GM18858 (cell line): ENCODE results near the gene PRKD1.
"Not testable (repeated sequence)": the region's sequence is repeated elsewhere in the genome, so short reads cannot be mapped to it uniquely, and the experiment has no call there.

Experiments used
- ATAC-seq: cut with Tn5 transposase; IDR thresholded peaks from one replicate; pipeline ENCODE4 v1.9.1; 2021; ENCODE audit not compliant: unreplicated experiment

Gene PRKD1

DNA sequence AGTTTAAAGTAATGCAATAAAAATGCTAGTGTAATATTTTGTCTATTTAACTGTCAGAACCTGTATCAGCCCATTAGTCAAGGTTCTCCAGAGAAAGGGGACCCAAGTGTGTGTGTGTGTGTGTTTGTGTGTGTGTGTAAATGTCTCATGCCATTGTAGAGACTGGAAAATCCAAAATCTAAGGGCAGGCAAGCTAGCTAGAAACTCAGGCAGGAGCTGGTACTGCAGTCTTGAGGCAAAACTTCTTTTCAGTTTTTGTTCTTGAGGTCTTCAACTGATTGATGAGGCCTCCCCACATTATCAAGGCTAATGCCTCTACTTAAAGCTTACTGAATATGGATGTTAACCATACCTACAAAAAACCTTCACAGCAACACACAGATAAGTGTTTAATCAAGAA is 126.7 kb downstream of the PRKD1 start:
- no peak for ATAC-seq

DNA sequence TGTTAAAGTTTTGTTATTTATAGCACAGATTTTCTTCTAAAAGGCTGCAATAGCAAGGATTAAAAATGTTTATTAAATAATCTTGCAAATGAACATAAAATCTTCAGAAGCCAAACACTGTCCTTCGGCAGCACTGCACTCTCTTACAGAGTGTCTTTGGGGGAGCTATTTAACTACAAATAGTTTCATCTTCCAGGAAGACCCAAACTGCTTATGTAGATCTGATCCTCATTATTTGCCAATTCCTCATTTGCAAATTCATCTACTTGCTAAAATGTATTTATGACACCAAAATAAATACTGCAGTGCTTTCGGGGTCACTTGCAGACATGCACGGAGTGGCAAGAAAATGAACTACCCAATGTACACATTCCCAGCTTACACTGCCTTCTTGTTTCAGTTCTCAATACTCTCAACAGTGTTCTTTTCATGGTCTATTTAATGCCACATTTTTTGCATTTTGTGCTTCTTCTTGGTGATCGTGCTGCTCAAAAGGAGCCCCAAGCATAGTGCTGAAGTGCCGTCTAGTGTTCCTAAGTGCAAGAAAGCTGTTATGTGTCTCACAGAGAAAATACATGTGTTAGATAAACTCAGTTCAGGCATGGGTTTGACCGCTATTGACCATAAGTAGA is 128.1 kb downstream of the PRKD1 start:
- ATAC-seq = peak; percentile 89

DNA sequence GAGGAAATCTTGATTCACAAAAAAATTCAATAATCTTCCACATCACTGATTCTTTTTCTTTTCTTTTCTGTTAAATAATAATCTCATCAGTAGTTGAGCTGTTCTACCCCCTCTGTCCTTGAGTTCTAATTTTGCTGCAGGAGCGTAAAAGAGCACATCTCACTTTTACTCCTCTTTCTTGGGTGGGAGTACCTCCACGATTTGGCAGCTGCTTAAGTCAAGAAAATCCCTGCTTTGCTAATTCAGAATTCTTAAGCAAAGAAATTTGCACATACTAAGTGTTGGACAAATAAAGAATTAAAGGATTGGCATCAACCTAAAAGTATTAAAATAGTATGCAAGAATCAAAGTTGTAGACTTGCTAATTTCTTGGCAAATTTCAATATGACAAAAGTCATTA is 128.8 kb downstream of the PRKD1 start:
- no peak for ATAC-seq

DNA sequence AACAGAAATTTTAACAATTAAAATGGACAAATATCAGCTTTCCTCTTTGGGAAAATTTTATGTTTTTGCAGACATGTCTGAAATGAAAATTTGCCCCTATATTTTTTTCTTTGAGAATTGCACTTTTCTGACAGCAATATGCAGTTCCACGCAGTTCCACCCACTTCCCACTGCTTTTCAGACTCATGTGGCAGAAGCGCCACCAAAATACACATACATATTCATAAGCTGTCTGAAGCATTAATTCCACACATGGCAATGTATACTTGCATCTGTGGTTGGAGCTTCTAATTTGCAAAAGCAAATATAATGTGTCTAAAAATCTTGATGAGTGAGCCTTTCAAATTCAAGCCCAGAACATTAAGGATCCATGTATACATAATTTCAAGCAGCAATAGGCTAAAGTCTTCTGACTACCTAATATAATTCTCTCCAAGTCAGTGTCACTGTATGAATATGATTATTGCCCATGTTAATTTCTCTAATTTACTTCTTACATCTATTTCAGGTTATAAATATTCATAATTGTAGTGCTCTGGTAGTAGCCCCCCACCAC is 129.5 kb downstream of the PRKD1 start:
- no peak for ATAC-seq

DNA sequence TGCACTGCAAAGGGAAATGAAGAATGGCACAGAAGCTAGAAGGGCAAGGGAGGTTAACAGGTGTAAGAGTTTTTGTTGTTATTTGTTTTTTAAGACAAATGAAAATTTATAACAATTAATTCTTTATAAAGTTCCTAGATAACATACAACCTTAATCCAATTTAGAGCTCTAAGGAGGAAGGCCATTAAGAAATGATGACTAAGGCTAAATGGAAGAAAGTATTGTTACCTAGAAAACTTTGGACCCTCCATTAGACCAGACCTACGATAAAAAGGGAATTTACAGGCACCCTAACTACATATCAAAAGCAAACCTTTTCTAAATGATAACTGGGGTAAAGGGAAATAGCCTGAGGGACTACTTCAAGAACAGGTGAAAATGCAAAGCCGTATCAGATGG is 130.8 kb downstream of the PRKD1 start:
- ATAC-seq = no peak

DNA sequence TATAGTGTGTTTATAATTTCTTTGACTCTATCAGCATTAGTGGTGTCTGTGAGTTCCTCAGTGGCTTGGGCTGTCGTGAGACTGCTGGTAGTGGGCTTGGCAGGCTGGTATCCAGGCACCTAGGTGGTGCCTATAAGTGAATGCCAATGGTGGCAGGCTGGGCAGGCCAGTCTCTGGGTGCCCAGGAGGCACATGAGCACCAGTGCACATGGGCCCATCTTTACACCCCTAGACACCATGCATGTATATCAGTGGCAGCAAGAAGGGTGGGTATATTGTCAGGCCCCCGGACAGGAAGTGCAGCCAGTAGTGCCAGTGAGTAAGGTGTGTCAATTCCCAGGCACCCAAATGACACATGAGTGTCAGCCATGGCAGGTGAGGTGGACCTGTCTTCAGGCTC is 138.2 kb downstream of the PRKD1 start:
- no peak for ATAC-seq

DNA sequence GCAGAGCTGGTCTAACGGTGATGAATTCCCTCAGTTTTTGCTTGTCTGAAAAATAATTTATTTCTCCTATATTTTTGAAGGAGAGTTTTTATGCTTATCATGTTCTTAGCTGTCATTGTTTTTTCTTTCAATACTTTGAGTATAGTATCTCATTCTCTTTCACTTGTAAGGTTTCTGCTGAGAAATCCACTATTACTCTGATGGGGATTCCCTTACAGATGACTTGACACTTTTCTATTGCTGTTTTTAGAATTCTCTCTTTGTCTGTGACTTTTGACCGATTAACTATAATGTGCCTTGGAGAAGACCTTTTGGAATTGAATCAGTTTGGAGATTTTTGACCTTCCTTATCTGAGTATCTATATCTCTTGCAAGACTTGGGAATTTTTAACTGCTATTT is 139.6 kb downstream of the PRKD1 start:
- ATAC-seq = no peak

DNA sequence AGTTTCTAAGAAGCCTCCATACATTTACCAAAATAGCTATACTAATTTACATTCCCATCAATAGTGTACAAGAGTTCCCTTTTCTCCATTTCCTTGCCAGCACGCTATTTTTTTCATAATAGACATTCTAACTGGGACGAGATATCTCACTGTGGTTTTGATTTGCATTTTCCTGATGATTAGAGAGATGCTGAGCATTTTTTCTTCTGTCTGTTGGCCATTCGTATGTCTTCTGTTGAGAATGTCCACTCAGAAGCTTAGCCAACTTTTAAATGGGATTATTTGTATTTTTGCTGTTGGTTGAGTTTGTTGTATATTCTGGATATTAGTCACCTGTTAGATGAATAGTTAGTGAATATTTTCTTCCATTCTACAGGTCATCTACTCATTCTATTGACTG is 144.1 kb downstream of the PRKD1 start:
- ATAC-seq = no peak

DNA sequence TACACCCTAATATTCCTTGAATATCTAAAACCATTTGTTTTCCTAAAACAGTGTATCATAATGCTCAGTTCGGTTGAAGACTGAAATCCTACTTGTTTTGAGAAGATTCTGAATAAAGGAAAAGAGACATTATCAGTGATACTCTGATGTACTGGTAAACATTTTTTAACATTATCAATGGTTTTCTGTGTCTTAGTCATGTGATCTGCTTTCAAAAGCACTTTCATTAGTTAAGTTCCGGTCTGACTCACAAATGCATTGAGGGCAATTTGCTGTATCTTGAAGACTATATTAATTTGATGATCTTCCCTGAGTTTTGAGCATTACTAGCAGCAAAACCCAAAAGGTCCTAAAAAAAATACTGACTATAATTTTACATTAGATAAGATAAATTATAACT is 145.6 kb downstream of the PRKD1 start:
- ATAC-seq = no peak

DNA sequence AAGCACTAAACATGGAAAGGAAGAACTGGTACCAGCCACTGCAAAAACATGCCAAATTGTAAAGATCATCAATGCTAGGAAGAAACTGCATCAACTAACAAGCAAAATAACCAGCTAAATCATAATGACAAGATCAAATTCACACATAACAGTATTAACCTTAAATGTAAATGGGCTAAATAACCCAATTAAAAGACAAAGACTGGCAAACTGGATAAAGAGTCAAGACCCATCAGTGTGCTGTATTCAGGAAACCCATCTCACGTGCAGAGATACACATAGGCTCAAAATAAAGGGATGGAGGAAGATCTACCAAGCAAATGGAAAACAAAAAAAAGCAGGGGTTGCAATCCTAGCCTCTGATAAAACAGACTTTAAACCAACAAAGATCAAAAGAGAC is 150.5 kb downstream of the PRKD1 start:
- not testable (repeated sequence) for ATAC-seq

DNA sequence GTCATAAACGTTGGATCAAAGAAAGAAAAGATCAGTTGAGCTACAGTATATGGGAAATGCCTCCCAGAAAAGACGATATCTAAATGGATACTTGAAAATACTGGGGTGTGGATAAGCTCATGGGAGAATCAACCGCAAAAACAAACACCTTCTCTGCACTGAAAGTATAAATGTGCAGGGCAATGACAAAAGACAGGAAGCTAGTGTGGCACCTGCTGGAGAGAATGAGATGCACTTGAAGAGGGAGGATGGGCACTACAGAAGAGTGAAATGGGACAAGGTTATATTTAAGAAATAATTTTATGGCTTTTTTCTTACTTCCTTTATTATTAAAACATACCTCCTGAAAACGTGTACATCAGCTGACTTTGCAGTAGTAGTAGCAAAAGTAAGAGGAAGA is 153.7 kb downstream of the PRKD1 start:
- ATAC-seq = no peak

DNA sequence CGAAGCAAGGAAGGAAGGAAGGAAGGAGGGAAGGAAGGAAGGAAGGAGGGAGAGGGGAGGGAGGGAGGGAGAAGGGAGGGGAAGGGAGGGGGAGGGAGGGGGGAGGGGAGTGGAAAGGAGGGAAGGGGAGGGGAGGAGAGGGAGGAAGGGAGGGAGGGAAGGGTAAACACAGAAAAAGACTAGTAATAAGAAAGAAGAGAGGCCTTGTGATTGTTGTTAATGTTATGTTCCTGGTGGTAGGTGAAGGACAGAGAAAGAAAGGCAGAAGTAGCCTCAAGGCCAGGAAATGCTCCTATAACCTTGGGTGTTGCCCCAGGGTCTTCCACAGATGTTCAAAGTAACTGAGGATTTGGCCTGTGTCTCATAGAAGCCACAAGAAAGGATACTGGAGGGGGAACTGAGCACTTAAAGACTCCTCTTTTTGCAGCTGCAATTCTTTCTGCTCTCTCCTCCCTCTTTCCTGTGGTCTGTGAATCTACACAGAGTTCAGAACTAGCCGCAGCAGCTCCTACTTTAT is 164.2 kb downstream of the PRKD1 start:
- no peak for ATAC-seq

DNA sequence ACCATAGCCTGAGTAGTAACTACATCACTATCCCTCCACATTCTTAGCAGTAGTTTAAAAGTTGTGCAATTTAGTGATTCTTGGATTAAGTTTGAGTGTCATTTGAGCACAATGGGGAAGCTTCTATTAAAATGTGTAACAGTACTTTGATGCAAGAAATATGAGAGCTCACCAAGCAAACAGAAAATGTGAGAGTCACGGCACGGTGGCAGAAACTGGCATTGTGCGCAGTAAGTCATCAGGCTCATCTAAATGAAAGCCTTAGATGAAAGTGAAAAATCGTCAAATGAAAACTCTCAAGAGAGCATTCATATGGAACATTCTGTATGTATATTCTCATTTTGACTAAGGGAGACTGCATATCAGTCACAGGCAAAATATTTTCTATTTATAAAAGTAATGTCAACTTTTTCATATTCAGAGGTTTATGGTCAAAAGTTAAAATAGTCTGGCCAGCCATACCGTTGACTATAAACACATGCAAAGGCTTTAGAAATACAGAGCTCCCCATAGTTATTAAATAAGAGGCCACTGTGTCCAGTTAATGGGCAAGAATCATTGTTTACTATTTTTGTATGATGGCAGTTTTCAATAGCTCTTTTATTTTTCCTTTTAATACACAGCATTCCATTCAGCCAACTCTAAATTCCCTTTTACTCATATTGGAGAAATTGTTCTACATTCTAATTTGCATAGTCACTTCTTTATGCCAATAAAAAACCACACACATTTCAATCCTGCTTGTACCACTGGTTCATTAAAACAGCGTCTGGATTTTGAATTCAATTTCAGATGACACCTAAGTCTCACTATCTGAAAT is 167.9 kb downstream of the PRKD1 start:
- peak; percentile 92 for ATAC-seq

DNA sequence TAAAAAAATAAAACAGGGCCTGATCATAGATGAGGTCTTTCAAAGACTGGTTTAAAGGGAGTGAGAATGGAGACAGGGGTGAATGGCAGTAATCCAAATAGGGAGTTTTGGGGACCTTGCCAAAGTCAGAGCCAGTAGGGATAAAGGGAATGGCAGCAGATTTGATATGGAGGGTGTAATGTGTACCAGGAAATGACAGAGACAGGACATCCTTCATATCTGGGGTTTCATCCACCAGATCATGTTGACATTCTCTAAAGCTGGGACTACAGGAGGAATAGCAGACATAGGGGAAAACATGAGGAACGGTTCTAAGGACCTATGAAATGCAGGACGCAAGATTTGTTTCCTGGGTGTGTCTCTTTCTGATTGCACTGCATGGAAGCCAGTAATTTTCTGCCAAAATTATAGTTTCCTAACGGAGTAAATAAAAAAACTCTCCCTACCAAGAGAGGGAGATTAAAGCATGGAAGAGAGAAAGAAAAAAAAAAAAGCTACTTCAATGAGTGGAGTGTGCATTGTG is 169.9 kb downstream of the PRKD1 start:
- no peak for ATAC-seq

DNA sequence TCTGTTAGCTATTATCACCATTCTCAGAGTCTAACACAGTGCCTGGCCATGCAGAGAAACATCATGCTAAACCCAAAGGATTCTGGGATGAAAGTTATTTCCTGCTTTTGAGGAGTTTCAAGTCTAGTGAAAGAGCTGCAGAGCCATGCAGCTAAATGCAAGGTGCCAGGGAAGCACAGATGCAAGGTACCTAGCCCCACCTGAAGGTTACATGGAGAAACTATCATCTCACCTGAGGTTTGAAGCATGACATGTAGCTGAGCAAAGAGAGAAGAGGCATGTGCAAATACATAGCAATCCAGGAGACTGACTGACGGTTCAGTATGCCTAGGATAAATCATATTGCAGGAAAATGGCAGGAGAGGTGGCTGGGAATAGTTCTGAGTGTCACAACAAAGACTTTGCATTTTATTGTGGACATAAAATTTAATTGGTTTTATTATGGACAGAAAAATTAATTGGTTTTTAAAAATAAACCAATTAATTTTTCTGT is 170.4 kb downstream of the PRKD1 start:
- ATAC-seq = no peak

DNA sequence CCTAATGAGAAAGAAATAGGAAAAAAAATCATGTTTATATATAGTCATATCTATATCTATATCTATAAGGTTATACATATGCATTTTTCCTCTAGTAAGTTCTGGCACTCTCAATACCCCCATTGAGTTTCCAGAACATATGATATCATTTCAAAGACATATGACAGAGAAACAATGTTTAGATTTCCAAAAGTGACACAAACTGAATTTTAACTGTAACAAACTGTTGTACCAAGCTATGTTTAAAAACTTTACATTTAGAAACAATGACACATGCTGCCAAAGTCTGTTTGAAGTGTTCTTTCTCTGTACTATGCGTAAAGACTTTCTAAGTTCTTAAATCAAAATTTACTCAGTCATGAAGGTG is 171.6 kb downstream of the PRKD1 start:
- ATAC-seq = no peak

DNA sequence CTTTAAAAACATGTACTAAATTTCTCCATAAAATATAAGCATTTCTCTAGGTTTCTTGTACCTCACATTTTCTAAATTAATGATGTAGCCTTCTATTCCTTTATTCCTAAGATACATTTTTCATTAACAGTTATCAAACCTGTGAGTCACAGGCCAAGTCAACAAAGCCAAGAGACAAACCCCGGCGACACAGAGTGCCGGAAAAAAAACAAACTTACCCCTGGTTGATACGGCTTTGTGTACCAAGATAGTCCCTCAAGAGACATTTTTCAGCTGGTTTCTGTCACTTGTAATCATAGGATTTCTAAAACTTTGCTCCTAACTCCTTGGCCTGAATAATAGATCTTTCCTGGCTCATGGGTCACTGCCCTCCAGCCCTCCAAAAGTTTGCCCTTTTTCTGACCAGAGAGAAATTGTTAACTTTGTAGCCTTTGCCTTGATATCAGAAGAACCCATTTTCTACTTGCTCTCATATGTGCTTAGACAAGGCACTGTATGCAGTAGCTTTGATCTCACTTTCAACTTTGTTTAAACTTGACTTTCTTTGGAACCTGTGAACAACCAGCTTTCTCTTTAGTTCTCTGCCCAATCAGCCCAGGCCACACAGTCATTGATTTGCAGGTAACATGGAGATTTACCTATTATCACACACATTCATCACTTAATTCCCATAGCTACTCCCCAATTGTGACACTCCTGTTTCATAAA is 172.2 kb downstream of the PRKD1 start:
- no peak for ATAC-seq

DNA sequence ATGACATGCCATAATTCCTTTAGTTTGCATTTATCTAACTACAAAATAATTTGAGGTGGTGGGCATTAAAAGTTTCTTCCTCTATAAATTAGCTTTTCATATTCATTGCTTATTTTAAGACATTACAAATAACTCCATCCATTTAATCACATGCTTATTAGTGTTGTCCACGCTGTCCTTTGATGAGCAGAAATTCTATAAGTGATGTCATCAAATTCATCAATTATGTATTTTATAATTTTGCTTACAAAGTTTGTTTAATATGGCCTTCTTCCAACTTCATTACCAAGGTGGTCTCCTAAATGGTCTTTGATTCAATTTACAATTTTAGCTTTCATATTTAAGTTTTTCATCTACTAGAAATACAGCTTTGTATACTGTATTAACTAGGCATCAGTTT is 173.5 kb downstream of the PRKD1 start:
- ATAC-seq = no peak

DNA sequence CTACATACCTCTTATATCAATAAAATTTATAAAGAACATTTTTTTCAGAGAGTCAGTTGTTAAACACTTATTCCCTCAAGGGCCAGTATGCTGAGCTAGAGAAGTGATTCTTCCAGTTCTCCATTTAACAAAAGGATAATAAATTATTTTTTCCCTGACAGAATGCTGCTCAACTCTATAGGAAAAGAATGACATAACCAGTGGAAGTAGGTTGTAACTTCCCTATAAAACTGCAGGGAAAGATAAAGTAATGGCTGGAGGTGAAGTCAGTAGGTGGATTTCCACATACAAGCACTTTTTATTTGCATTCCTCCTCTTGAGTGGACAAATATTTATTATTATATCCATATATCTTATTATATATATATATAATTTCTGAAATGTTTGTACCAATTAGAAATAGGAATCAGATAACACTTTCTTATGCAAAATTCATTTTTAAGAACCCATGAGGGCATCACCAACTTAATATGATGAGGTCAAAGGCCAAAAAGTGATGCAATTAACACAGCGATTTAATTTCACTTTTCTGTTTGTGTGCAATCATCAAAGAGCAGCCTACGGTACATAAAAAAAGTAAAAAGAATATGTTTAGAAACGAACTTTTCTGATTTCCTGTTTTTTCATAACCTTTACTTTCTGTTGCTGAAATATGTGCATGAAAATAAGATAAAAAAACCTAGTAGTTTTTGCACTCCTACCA is 175.3 kb downstream of the PRKD1 start:
- no peak for ATAC-seq

DNA sequence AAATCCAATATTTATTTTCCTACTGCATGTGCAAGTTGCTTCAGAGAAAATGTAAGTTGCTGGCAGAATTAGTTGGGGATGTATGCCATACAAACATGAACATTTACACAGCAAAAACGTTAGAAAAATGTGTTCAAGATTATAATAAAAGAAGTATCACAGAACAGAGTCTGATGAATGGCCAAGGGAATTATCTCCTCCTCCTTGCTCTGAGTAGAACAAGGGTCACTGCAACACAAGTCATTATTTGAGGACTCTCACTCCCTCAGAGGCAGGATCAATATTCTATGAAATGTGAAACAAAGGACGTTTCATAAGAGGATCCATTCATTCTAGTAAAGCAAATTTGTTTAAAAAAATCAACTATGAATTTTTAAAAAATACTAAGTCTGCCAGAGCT is 177.8 kb downstream of the PRKD1 start:
- ATAC-seq = no peak

DNA sequence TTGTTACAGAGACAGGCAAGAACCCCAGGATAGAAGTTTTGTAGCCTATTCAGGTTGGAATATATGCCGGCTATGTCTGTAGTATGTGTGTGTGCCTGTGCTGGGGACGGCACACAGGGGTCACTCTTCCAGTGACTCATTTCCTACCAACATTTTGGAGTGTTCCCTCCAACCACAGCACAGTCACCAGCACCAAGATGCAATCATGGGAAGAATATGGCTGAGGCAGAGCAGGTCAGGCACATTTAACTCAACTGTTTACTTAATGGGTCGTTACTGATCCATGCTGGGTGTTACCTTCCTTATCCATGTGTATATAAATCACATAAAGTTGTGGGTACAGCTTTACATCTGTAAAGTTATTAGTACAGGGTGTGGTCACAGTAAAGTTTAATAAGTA is 178.3 kb downstream of the PRKD1 start:
- no peak for ATAC-seq
